H1 (cell line): Measurements from ENCODE around the gene TRAF3. TPM values are rescaled to one million over a fixed set of nuclear protein-coding genes. Genes with fewer than 3 reads are reported as not detected.
A peak's percentile ranks its signal among the peaks of the same experiment; 100 is the strongest.

Experiments
- CTCF ChIA-PET: fragments of 300-600 bp; sonication (Branson Sonifier 250); formaldehyde crosslinking; loops from one replicate; lab custom pipeline; 2021; ENCODE audit not compliant: partially characterized antibody; lab: Charles Lee
- POLR2A ChIA-PET: fragments of 300-600 bp; sonication (Branson Sonifier 250); formaldehyde crosslinking; loops from one replicate; lab custom pipeline; 2021; ENCODE audit warnings: inconsistent platforms; ENCODE audit not compliant: partially characterized antibody; lab: Charles Lee
- DNase-seq, 2 experiments: peaks; one replicate each; pipeline versions ENCODE4 v3.0.0 to v3.0.0-alpha.2; 2010 to 2022; ENCODE audit warnings: low spot score in 2 of 2, low read depth in 1 of 2, mixed read lengths in 1 of 2
- FAIRE-seq: peaks from 2 replicates; lab custom pipeline; 2011; peaks lifted over from hg19 to GRCh38; lab: Jason Lieb, UNC
- H2AFZ ChIP-seq: 2 replicates; pipeline ENCODE4 v1.8.1; 2012; ENCODE audit warnings: low read length, inconsistent platforms
- H2AK5ac ChIP-seq: 2 replicates; pipeline ENCODE4 v1.6.1; 2013; ENCODE audit warnings: low read depth, low read length
- H2BK120ac ChIP-seq: replicated peaks from 2 replicates; pipeline ENCODE3; 2013; ENCODE audit warnings: low read depth, low read length, inconsistent platforms
- H2BK12ac ChIP-seq: 2 replicates; pipeline ENCODE4 v1.6.1; 2013; ENCODE audit warnings: low read depth, low read length
- H2BK15ac ChIP-seq: 2 replicates; pipeline ENCODE4 v1.6.1; 2013; ENCODE audit warnings: low read length
- H2BK20ac ChIP-seq: 2 replicates; pipeline ENCODE4 v1.6.1; 2013; ENCODE audit warnings: low read length
- H2BK5ac ChIP-seq: 2 replicates; pipeline ENCODE4 v1.6.1; 2013; ENCODE audit warnings: low read depth, low read length
- H3K14ac ChIP-seq: 2 replicates; pipeline ENCODE4 v1.6.1; 2013; ENCODE audit warnings: inconsistent platforms; ENCODE audit not compliant: insufficient read length
- H3K18ac ChIP-seq: 2 replicates; pipeline ENCODE4 v1.6.1; 2013; ENCODE audit warnings: low read length; ENCODE audit errors: extremely low read depth
- H3K23ac ChIP-seq: 2 replicates; pipeline ENCODE4 v1.6.1; 2013; ENCODE audit warnings: inconsistent platforms; ENCODE audit not compliant: insufficient read length
- H3K23me2 ChIP-seq: 2 replicates; pipeline ENCODE4 v1.6.1; 2013; ENCODE audit warnings: low read depth, low read length
- H3K27ac ChIP-seq: 2 replicates; pipeline ENCODE4 v1.6.1; 2011; ENCODE audit warnings: low read depth, low read length, inconsistent platforms
- H3K27me3 ChIP-seq, 4 experiments: replicated peaks in 1 of 4; 1 replicate in 1 of 4; 2 replicates in 3 of 4; pipeline versions ENCODE4 v1.6.1 to v1.8.1; 2011 to 2013; ENCODE audit warnings: low read length in 3 of 4, mild to moderate bottlenecking in 3 of 4, inconsistent platforms in 2 of 4, mixed read lengths in 2 of 4, moderate library complexity in 1 of 4; ENCODE audit not compliant: control insufficient read depth in 3 of 4, insufficient read depth in 3 of 4; ENCODE audit errors: extremely low read depth in 1 of 4
- H3K36me3 ChIP-seq, 4 experiments: 2 replicates each; pipeline versions ENCODE4 v1.6.1 to v1.8.1; 2011 to 2013; ENCODE audit warnings: mild to moderate bottlenecking in 4 of 4, low read length in 3 of 4, moderate library complexity in 2 of 4, control low read depth in 1 of 4, inconsistent platforms in 1 of 4; ENCODE audit not compliant: insufficient read depth in 4 of 4, control insufficient read depth in 2 of 4
- H3K4ac ChIP-seq: replicated peaks from 2 replicates; pipeline ENCODE3; 2013; ENCODE audit warnings: low read length, low read depth, mixed read lengths, inconsistent platforms; ENCODE audit not compliant: insufficient read length
- H3K4me1 ChIP-seq, 4 experiments: replicated peaks in 1 of 4; 1 replicate in 1 of 4; 2 replicates in 3 of 4; pipeline versions ENCODE4 v1.6.1 to v1.8.1; 2011 to 2013; ENCODE audit warnings: low read length in 3 of 4, inconsistent platforms in 2 of 4, mixed read lengths in 1 of 4; ENCODE audit not compliant: insufficient read depth in 4 of 4, control insufficient read depth in 3 of 4
- H3K4me2 ChIP-seq, 2 experiments: 2 replicates each; pipeline versions ENCODE4 v1.6.1 to v1.8.1; 2011 to 2013; ENCODE audit warnings: low read depth in 2 of 2, low read length in 2 of 2, control low read depth in 1 of 2, inconsistent platforms in 1 of 2, mild to moderate bottlenecking in 1 of 2; ENCODE audit not compliant: insufficient read depth in 1 of 2
- H3K4me3 ChIP-seq, 4 experiments: fragments of 200-600, 300-600 bp in 1 of 4; sonication (generic), shearing (Covaris generic), sonication (Bioruptor Twin) in 1 of 4; 2 replicates each; pipeline versions ENCODE4 v1.5.1 to v1.8.1; 2011 to 2016; ENCODE audit warnings: low read length in 4 of 4, low read depth in 3 of 4, control low read depth in 2 of 4, inconsistent platforms in 2 of 4, mild to moderate bottlenecking in 2 of 4, mixed read lengths in 1 of 4, moderate library complexity in 1 of 4; ENCODE audit not compliant: insufficient read depth in 2 of 4; ENCODE audit errors: extremely low read depth in 1 of 4
- H3K56ac ChIP-seq: replicated peaks from 2 replicates; pipeline ENCODE3; 2013; ENCODE audit warnings: low read depth, mild to moderate bottlenecking, mixed read lengths, low read length, inconsistent platforms; ENCODE audit not compliant: insufficient read length
- H3K79me1 ChIP-seq: 2 replicates; pipeline ENCODE4 v1.6.1; 2013; ENCODE audit warnings: low read depth, low read length, control low read depth
- H3K79me2 ChIP-seq, 2 experiments: 2 replicates each; pipeline versions ENCODE4 v1.6.1 to v1.8.1; 2012 to 2013; ENCODE audit warnings: low read length in 2 of 2, mild to moderate bottlenecking in 2 of 2, inconsistent platforms in 1 of 2; ENCODE audit not compliant: insufficient read depth in 2 of 2, control insufficient read depth in 1 of 2
- H3K9ac ChIP-seq, 4 experiments: replicated peaks in 1 of 4; 1 replicate in 1 of 4; 2 replicates in 3 of 4; pipeline versions ENCODE4 v1.6.1 to v1.8.1; 2011 to 2013; ENCODE audit warnings: low read depth in 3 of 4, low read length in 3 of 4, control low read depth in 2 of 4, mild to moderate bottlenecking in 2 of 4, moderate library complexity in 2 of 4, inconsistent platforms in 1 of 4; ENCODE audit errors: extremely low read depth in 1 of 4
- H3K9me3 ChIP-seq, 2 experiments: 2 replicates each; pipeline versions ENCODE4 v1.6.1 to v1.8.1; 2012 to 2013; ENCODE audit warnings: mild to moderate bottlenecking in 2 of 2, moderate library complexity in 2 of 2, control low read depth in 1 of 2, inconsistent platforms in 1 of 2, low read depth in 1 of 2, low read length in 1 of 2, mixed read lengths in 1 of 2; ENCODE audit not compliant: insufficient read depth in 2 of 2
- H4K20me1 ChIP-seq, 2 experiments: replicated peaks in 1 of 2; 2 replicates each; pipeline versions ENCODE3 to v1.8.1; 2011 to 2013; ENCODE audit warnings: inconsistent platforms in 2 of 2, low read length in 2 of 2, mild to moderate bottlenecking in 1 of 2; ENCODE audit not compliant: insufficient read depth in 2 of 2, control insufficient read depth in 1 of 2
- H4K5ac ChIP-seq: 2 replicates; pipeline ENCODE4 v1.6.1; 2013; ENCODE audit warnings: low read length, low read depth, mixed read lengths, inconsistent platforms; ENCODE audit not compliant: insufficient read length
- H4K8ac ChIP-seq: 2 replicates; pipeline ENCODE4 v1.8.0; 2013; ENCODE audit warnings: mild to moderate bottlenecking, moderate library complexity, low read length, inconsistent platforms; ENCODE audit not compliant: insufficient read depth; ENCODE audit errors: extremely low read depth
- H4K91ac ChIP-seq: replicated peaks from 2 replicates; pipeline ENCODE3; 2013; ENCODE audit warnings: low read length, mixed read lengths, inconsistent platforms; ENCODE audit not compliant: insufficient read length
- PHF8 ChIP-seq: fragments of 200-600 bp; sonication (generic); conservative IDR thresholded peaks from 2 replicates; pipeline ENCODE4 v1.7.1; 2012; ENCODE audit warnings: low read depth, mild to moderate bottlenecking, inconsistent platforms, low read length, moderate library complexity
- SP1 ChIP-seq: IDR thresholded peaks from 2 replicates; pipeline ENCODE4 v1.6.1; 2011; ENCODE audit warnings: low read depth, low read length
- TAF7 ChIP-seq: optimal IDR thresholded peaks from 2 replicates; pipeline ENCODE3; 2011; ENCODE audit warnings: low read depth, mild to moderate bottlenecking, inconsistent platforms, low read length, moderate library complexity, borderline replicate concordance
- WGBS, 2 experiments: shearing (Covaris generic) in 1 of 2; methylation state at CpG; one replicate each; pipeline versions ENCODE4 v1.1.6 to v1.1.7; 2013 to 2015; ENCODE audit warnings: low lambda C conversion rate in 2 of 2, mixed read lengths in 2 of 2, inconsistent platforms in 1 of 2, low coverage in 1 of 2, missing lambda C conversion rate in 1 of 2; ENCODE audit not compliant: insufficient replicate concordance in 2 of 2, insufficient coverage in 1 of 2, insufficient read length in 1 of 2; ENCODE audit errors: extremely low coverage in 1 of 2, missing lambda C conversion rate in 1 of 2; 5-methylcytosine and 5-hydroxymethylcytosine counted together
- polyA plus RNA-seq, 7 experiments: library from polyadenylated mRNA; depleted of rRNA in 3 of 7; stranded (reverse) in 5 of 7; unstranded in 2 of 7; fragments of >200 nt in 5 of 7; fragments of 200-250 nt in 2 of 7; gene quantifications; 1 replicate in 5 of 7; 2 replicates in 1 of 7; 4 replicates in 1 of 7; pipeline versions ENCODE4 v1.2.1 to v1.2.3, GENCODE V29; 2011 to 2013; ENCODE audit warnings: missing spikeins in 2 of 7, mixed read lengths in 2 of 7
- total RNA-seq: library from RNA; stranded (reverse); fragmentation: NEBNext Ultra II Directional; extraction: Animal tissue kit (Norgen Biotek cat#: 25700); gene quantifications from 2 replicates; pipeline ENCODE4 v1.2.1, GENCODE V29; 2021
- TF ChIP-seq, protein P1 (sequence below), 3 experiments: IDR thresholded peaks; 1 replicate in 2 of 3; 2 replicates in 1 of 3; pipeline versions ENCODE4 v1.5.1 to v1.6.1; 2011; ENCODE audit warnings: low read length in 3 of 3, mild to moderate bottlenecking in 3 of 3, inconsistent platforms in 2 of 3, low read depth in 1 of 3, moderate library complexity in 1 of 3; ENCODE audit not compliant: insufficient read depth in 1 of 3; ENCODE audit errors: control extremely low read depth in 1 of 3

TRAF3 gene
- total and polyA plus RNA-seq, 2 of the 8 experiments (the other 6 are each of a cell fraction or from before 2014, with no cell fraction given) = 5.8 to 12.1 TPM

DNA sequence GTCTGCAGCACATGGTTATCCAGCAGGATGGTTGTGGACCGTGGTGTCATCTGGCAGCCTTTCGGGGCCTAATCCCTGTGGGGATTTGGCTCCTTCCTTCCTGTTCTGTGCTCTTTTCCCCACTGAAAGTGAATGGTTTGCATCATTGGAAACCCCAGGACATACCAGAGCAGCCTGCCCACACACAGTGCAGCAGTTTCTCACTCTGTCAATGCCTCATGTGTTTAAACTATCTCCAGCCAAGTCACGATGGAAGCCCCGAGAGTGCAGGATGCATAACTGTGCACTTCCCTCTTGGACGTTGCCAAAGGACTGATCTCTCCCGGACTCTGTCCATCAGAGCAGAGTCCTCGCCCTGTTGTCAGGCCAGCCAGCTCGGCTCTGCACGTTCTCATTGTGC lies 116.2 kb downstream of the TRAF3 start:
- H3K23me2 ChIP-seq = no peaks in the 10 kb centered on the region
- no peak overlapping the region for H4K5ac ChIP-seq
- no peak overlapping the region for H3K27ac ChIP-seq
- no peaks in the 10 kb centered on the region for H3K9me3 ChIP-seq
- no peak for FAIRE-seq
- no peak overlapping the region for H3K4me3 ChIP-seq
- peak overlapping the region in 1 of 4 experiments; percentile 32; a peak in 1 of 7 replicates for H3K9ac ChIP-seq
- peaks cover 0 to 2% of the 10 kb centered on the region in 2 experiments for H4K20me1 ChIP-seq
- H3K36me3 ChIP-seq = peaks cover 0 to 3% (median 0%) of the 10 kb centered on the region in 4 experiments; a peak in 1 of 8 replicates
- H2AK5ac ChIP-seq = no peak overlapping the region
- peak overlapping the region; percentile 19; the same call in 1 of the 2 replicates for H2BK15ac ChIP-seq
- 0 out of 7 replicates have a peak, but pooled peaks cover 0 to 4% (median 0%) of the 10 kb centered on the region in 4 experiments for H3K4me1 ChIP-seq
- no peak overlapping the region for H3K56ac ChIP-seq
- WGBS, 2 experiments = 95% methylated on average over 9 of the region's 9 CpGs; no CpG with 5 or more reads in 1 of the 2 experiments
- no peak overlapping the region for H2BK20ac ChIP-seq
- no peak overlapping the region for H2BK12ac ChIP-seq
- H3K79me1 ChIP-seq = no peaks in the 10 kb centered on the region
- no peak overlapping the region for H4K91ac ChIP-seq
- H3K14ac ChIP-seq = no peak overlapping the region
- no peak overlapping the region for H3K23ac ChIP-seq
- no peak overlapping the region for H3K4me2 ChIP-seq
- no peak overlapping the region for H2BK120ac ChIP-seq
- H3K4ac ChIP-seq = no peak overlapping the region
- no peak overlapping the region for H4K8ac ChIP-seq
- H2AFZ ChIP-seq = no peak overlapping the region
- H3K79me2 ChIP-seq = no peaks in the 10 kb centered on the region
- no peaks in the 10 kb centered on the region for H3K27me3 ChIP-seq
- H2BK5ac ChIP-seq = no peak overlapping the region
- ChIA-PET CTCF (interaction anchor here (0.7 to 1.2 kb wide), 3 partner anchors 8 to 98 kb away, joined by 3 to 4 read pairs (median 3); no protein-coding TSS in a partner anchor), POLR2A (no interaction called here)
- no peak for DNase-seq
- H3K18ac ChIP-seq = no peak overlapping the region
- TF ChIP-seq, protein P1, sequence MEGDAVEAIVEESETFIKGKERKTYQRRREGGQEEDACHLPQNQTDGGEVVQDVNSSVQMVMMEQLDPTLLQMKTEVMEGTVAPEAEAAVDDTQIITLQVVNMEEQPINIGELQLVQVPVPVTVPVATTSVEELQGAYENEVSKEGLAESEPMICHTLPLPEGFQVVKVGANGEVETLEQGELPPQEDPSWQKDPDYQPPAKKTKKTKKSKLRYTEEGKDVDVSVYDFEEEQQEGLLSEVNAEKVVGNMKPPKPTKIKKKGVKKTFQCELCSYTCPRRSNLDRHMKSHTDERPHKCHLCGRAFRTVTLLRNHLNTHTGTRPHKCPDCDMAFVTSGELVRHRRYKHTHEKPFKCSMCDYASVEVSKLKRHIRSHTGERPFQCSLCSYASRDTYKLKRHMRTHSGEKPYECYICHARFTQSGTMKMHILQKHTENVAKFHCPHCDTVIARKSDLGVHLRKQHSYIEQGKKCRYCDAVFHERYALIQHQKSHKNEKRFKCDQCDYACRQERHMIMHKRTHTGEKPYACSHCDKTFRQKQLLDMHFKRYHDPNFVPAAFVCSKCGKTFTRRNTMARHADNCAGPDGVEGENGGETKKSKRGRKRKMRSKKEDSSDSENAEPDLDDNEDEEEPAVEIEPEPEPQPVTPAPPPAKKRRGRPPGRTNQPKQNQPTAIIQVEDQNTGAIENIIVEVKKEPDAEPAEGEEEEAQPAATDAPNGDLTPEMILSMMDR (IDR thresholded peaks at IDR 0.05; ENCODE audit: control extremely low read depth in 1 of 3, insufficient read depth in 1 of 3, low read depth in 1 of 3, low read length in 3 of 3) = no peak
- no peak for TF ChIP-seq PHF8
- no peak for TF ChIP-seq TAF7
- no peak for TF ChIP-seq SP1
